Lower leg skin (tissue), 3 donors: ENCODE data around the gene TMPRSS3.

Experiments
- CTCF ChIP-seq, 3 donors: fragments of 450-650 bp; IDR thresholded peaks; one replicate each; pipeline ENCODE4 v1.5.1; 2016; ENCODE audit warnings: antibody characterized with exemption in 3 of 3, mild to moderate bottlenecking in 3 of 3, moderate library complexity in 2 of 3
- POLR2A ChIP-seq, 2 donors: fragments of 450-650 bp; IDR thresholded peaks; one replicate each; pipeline ENCODE4 v1.6.1; 2016 to 2017; ENCODE audit warnings: antibody characterized with exemption in 2 of 2, mild to moderate bottlenecking in 1 of 2, moderate library complexity in 1 of 2

GRCh38 chr21:42347601-42348327 lies 48.1 kb downstream of the TMPRSS3 start:
- TF ChIP-seq CTCF (IDR thresholded peaks at IDR 0.05): no peak
- no peak for TF ChIP-seq POLR2A (IDR thresholded peaks at IDR 0.05)
